RKO (cell line): ENCODE data around the gene APOA4.

Experiments
- DNase-seq: peaks from one replicate; pipeline ENCODE4 v3.0.0-alpha.2; 2016; ENCODE audit warnings: low spot score

Gene APOA4

DNA sequence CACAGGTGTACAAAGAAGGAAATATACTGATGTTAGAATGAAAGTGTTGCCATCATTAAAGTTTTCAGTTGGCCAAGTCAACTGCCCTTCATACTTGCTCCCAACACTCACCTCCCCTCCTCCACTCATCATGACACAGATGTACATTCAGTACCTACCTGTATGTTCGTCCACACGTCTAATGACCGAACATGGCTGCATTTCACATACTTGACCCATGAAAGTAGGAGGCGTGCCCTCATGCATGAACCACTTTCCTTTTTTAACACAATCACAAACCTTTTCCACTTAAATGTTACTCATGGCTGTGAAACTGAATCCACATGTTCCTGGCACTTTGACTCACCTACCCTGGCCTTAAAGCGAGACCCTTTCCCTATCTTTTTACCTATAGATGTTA is 47.1 kb downstream of the APOA4 start:
- no peak for DNase-seq

DNA sequence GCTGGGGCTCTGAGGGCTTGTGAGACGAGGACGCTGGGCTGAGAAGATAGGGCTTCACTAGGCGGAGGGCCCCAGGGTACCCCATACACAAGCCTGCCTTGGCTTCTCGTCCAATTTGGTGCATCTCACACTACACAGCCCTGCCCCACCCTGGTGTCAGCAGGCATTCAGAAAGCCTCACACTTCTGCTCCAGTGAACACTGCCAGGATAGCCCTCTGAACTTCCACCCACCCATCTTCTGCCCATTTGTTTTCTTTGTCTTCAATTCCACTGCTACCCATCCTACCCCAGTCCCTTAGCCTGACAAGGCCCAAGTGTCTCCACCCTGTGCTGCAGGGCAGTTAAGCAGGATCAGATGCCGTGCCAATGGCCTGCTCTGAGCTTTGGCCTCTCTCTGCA is 48.4 kb downstream of the APOA4 start:
- DNase-seq: no peak

DNA sequence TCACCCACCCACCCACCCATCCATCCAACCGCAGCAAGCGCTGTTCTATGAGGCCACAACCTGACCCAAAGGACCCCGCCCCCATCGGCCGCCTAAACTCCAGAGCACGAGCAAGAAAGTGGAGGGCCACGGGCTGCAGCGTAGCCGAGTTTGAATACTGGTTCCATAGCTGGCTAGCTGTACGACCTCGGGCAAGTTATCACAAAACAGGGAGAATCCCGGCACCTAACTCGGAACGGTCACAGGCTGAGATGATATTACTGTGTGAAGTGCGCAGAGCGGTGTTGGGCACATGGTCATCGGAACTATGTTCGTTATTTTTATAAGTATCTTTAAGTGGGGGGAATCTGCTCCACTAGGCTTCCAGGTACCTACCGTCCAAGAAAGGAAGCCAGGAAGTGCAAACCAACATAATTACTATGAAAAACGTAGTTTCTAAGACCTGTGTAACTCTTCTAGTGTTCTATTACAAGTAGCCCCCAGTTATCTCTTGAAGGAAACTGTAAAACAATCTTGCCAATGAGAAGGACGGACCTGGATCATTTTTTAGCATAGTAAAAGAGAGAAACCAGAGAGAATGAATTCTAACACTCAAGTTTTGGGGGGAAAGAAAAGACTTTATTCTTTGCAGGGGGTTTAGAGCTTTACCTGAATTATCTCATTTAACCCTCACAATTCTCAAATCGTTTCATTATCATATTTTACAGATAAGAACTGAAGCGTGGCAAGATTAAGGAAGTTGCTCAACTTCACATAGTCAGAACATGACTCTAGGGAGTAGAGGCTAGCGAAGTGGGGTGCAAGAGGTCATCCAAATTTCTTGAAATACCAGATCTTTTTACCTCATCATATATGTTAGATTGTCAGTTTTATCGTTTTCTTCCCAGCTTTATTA is 49.7 kb downstream of the APOA4 start:
- peak; percentile 73 for DNase-seq

GRCh38 chr11:116772443-116773202 is 50.5 kb downstream of the APOA4 start, which contains the start of gene BUD13:
BUD13 (minus strand) TSS chr11:116772987; CDS start chr11:116772964, 23 bp downstream.
- peak; percentile 88 for DNase-seq

DNA sequence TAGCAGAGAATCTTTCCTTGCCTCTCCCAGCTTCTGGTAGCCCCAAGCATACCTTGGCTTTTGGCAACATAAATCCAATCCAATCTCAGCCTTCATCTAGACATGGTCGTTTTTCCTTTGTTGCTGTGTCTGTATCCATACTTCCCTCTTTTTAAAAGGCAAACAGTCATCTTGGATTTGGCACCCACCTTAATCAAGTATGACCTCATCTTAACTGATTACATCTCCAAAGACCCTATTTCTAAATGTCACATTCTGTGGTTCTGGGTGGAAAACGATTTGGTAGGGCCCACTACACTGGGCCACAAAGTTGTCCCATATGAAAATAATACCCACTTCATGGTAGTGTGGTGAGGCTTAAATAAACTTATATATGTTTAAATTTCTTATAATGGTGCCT is 51.2 kb downstream of the APOA4 start:
- peak; percentile 41 for DNase-seq
